HG03432 (cell line): ENCODE measurements around the gene CEND1.

ENCODE experiments used
- ATAC-seq: cut with Tn5 transposase; IDR thresholded peaks from one replicate; pipeline ENCODE4 v1.9.1; 2021; ENCODE audit warnings: mild to moderate bottlenecking, moderate library complexity; ENCODE audit not compliant: unreplicated experiment

Gene CEND1

GRCh38 chr11:789943-790342 is at the start of gene CEND1:
TSS of gene CEND1 (minus strand) at chr11:790090. CDS start at chr11:788576, 1,514 bp downstream.
- ATAC-seq, result no peak

GRCh38 chr11:839280-839623 is 49.4 kb upstream of the CEND1 start:
- ATAC-seq, result no peak

GRCh38 chr11:838441-839279 is 48.8 kb upstream of the CEND1 start:
- ATAC-seq, result no peak

GRCh38 chr11:837990-838307 is 48.1 kb upstream of the CEND1 start:
- no peak for ATAC-seq

- no peak for ATAC-seq
Observed at GRCh38 chr11:837189-837989, 47.5 kb upstream of the CEND1 start.

- ATAC-seq, result no peak
Observed at GRCh38 chr11:836700-837099, 46.8 kb upstream of the CEND1 start.

GRCh38 chr11:836274-836673 is 46.4 kb upstream of the CEND1 start:
- no peak for ATAC-seq

GRCh38 chr11:834371-835316 is 44.8 kb upstream of the CEND1 start:
- no peak for ATAC-seq

GRCh38 chr11:833849-834311 is 44.0 kb upstream of the CEND1 start:
- no peak for ATAC-seq

- peak; percentile 27 for ATAC-seq
Observed at GRCh38 chr11:833114-833791, 43.4 kb upstream of the CEND1 start.

GRCh38 chr11:832529-833113 is 42.7 kb upstream of the CEND1 start, which contains the start of gene CD151:
TSS of gene CD151 (plus strand) at chr11:832952. CDS start at chr11:836070, 3,118 bp downstream.
- ATAC-seq, result peak; percentile 42

GRCh38 chr11:831961-832528 is 42.2 kb upstream of the CEND1 start:
- no peak for ATAC-seq

GRCh38 chr11:831118-831864 is 41.4 kb upstream of the CEND1 start:
- no peak for ATAC-seq

GRCh38 chr11:830295-831117 is 40.6 kb upstream of the CEND1 start:
- ATAC-seq, result peak; percentile 33

GRCh38 chr11:829847-830294 is 40.0 kb upstream of the CEND1 start:
- no peak for ATAC-seq

- no peak for ATAC-seq
Observed at GRCh38 chr11:829176-829846, 39.4 kb upstream of the CEND1 start.

GRCh38 chr11:828506-829175 is 38.8 kb upstream of the CEND1 start:
- ATAC-seq, result no peak
